Hematopoietic multipotent progenitor cell treated with erythropoietin and hydrocortisone succinate and interleukin-3 and kit ligand, for 6 days (in vitro differentiated cells): ENCODE results near the gene LMO2.

Experiments used
- DNase-seq: peaks from one replicate; pipeline ENCODE4 v3.0.0-alpha.2; 2015

Gene LMO2

DNA sequence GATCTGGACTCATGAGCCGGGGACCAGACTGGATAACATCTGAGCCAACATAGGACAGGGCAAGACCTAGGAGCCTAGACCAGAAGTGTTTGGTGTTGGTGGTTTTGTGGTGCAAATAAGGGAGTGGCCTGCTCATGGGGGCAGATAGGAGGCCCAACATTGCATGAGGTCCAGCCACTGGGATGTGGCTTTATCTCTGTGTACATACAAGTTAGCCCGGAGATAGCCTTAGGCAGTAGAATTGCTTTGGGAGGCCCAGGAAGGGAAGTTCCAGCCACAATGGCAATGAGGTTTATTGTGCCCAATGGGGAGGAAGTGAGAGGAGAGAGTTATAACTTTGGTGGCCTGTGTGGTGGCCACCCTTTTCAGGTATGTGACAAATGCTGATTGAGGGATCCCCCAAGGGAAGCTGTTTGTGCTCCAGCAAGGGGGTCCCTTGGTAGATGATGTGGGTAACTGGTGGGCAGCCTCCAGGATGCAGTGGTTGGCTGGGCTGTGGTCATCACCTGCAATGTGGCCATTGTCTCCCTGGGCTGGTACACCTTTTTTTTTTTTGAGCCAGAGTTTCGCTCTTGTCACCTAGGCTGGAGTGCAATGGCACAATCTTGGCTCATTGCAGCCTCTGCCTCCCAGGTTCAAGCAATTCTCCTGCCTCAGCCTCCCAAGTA lies 6.4 kb downstream of the LMO2 start:
- DNase-seq: peak; percentile 97

DNA sequence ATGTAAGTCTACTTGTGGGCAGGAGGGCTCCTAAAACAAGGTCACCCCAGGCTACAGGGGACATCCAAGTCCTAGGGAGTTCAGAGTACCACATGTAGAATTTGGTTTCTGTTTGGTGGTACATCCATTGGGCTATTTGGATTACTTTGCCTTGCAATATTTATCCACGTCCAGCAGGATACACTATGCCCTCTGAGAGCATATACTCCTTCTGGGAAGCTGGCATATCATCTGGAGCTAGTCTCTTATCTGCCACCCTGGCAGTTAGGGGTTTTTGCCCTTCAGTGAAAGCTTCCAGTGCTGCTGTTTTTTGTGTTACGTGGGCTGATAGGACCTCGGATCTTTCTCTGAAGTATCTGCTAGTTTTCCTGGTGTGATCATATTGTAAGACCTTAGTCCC lies 7.3 kb downstream of the LMO2 start:
- peak; percentile 81 for DNase-seq

DNA sequence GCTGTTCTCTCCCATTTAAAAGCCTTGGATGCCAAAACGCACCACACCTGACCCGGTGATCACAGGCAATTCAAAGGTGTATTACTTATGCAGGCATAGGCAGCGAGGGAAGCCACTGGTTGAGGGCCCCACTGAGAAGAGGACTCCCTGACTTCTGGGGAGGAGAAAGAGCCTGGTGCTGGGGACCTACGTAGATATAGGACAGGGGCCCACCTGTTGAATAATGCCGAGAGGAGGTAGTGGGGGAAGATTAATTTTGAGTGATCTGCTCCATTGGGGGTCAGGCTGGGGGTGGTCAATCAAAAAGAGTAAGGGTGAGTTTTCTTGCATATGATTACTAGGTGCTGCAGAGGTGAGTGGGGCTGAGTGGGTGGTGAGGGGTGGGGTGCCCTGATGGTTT lies 7.8 kb downstream of the LMO2 start:
- DNase-seq: no peak

DNA sequence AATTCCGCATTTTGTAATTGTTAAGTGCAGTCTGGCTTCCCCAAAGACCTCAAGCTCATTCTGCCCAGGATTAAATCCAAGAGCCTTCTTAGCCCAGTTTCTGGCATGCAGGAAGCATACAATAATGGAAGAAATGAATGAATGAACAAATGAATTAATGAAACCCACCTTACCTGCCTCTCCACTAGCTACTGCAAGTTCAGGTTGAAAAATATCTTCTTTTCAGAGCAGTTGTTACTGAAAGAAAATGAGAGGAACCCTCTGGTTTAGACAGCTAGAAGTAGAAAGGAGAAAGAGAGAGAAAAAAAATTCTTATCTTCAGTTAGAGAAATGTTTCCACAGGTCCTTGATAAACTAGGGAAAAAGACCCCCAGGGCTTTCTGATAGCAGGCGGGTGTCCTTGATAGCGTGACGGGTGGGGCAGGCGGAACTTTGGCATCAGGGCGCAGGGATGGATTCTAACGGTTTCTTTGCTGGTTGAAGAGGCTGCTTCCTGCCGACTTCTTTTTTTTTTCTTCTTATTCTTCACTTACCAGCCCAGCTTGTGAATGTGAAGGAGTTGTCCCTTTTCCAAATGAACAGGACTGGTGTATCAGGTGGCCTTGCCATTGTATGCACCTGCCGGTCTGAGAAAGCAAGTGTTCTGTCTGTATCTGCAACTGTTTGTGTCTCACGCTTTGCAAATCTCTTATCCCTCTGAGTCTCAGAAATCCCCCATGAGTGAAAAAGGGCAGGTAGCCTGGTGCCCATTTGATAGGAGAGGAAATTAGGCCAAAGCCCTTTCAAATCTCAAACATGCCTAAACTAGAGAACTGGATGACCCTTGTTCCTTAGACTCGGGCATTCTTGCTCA lies 10.0 kb downstream of the LMO2 start:
- peak; percentile 93 for DNase-seq

GRCh38 chr11:33880979-33881378 lies 10.9 kb downstream of the LMO2 start:
- DNase-seq: no peak

DNA sequence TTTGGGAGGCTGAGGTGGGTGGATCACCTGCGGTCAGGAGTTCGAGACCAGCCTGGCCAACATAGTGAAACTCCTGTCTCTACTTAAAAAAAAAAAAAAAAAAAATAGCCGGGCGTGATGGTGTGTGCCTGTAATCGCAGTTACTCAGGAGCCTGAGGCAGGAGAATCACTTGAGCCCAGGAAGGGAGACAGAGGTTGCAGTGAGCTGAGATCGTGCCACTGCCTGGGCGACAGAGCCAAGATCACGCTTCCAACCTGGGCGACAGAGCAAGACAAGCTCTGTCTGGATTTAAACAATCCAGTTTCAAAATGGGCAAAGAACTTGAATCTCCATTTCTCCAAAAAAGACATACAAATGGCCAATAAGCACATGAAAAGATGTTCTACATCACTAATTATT lies 12.5 kb downstream of the LMO2 start:
- DNase-seq: no peak

DNA sequence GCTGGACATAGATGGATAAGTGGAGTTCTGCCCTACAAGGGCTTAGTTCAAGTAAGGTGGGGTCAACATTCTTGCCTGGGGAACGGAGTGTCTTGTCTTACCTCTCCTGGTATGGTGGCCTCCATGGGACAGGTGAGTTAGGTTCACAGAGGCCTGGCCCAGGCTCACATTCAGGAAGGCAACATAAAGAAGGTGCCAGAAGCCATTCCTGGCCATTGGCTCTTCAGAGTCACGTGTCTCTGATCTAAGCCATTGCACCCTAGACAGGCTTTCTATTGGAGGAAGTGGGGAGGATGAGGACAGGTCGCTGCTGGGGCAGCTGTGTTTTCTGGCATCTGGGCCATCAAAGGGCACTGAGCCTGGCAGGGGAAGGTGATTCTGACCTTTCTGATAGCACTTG lies 14.8 kb downstream of the LMO2 start:
- DNase-seq: peak; percentile 73

GRCh38 chr11:33875621-33876294 lies 16.1 kb downstream of the LMO2 start:
- DNase-seq: no peak

DNA sequence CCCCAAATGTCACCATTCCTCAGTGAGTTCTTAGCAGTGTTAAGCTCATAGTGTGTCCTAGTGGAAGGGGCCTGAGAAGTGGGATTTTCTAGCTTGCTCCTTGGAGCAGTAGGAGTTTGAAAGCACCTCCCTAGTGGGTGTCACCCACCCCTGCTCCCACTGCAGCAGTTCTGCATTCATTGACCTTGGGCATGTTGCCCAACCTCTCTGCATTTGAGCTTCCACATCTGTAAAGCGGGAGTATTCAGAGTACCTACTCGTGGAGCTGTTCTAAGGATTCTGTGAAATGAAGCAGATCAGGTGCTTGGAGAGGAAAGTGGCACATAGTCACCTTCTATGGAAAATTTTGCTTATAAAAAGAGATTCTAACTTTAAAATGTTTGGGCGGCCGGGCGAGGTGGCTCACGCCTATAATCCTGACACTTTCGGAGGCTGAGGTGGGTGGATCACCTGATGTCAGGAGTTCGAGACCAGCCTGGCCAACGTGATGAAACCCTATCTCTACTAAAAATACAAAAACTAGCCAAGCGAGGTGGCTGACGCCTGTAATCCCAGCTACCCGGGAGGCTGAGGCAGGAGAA lies 16.9 kb downstream of the LMO2 start:
- no peak for DNase-seq

DNA sequence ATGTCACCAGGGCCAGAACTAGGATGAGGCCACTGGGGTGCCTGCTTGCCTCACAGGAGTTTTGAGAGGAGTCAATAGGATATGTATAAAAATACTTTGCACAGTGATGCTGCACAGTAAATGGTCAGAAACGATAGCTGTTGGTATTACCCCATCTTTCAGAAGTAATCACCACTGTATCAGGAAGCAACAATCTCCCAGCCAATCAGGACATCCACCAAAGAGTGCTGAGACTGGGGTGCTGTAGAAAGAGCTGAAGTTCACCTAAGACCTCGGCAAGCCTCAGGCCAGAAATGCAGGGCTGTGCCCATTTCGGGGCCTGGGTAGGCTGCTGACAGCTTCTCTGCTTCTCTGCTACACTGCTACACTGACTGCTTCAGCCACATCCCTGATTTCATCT lies 17.4 kb downstream of the LMO2 start:
- peak; percentile 73 for DNase-seq

GRCh38 chr11:33869481-33870422 lies 22.1 kb downstream of the LMO2 start:
- DNase-seq: peak; percentile 77

DNA sequence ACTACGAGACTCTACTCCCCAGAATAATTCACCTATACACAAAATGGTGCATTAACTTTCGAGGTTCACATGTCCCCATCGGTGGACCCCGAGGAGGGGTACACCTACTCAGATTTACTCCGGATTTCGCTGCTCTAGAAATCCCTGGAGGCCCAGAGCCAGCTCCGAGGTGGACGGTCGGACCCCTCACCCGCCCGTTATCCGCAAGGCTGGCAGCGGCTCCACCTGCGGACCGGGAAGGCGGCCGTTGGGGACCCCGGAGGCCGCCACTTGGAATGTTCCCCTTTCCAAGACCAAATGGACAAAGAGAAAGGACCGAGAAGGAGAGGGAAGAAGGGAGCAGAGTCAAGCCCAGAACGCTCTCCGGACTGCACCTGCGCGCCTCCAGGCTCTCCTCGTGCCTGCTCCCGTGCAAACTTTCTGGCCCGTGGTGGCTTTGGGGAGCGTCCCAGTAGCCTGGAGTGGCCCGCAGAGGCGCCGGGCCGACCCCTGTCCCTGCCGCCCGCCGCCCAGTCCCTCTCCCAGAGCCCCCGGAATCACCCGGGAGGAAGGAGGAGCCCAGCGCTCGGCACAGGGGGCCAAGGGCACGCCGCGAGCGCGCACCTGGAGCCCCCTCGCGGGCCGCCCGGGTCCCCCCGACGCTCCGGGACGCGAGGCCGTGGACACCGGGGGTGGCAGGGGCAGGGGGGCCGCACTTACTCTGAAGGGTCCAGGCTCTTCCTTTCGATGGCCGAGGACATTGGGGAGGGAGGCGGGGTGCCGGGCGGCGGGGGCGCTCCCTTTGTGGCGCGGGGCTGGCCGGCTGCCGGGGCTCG lies 23.0 kb downstream of the LMO2 start:
- DNase-seq: peak; percentile 55

DNA sequence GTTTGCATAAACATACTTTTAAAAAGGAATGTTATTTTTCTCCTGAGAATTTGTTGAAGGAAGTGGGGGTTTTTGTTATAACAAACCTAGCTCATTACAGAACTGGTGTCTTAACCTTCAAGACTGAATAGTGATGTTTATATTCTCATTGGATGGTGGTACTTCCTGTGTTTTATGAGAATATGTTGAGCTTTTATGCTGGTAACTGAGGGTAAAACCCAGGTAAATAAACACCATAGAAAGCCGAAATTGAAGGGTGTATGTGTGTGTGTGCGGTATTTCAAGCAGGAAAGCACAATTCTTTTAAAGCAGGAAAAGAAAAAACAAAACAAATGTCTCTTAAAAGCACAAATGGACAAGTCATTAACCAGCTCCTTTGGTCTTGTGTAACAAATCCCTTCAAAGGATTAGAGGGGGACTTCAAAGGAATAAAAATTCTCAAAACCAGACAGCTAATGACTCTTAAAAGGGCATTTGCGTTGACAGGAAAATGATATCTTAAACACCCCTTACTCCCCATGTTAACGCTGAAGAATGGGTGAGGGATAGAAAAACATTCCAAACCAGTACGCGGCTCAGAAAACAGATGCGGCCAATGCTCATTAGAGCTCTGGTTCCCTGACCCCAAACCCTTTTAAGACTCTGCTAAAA lies 23.8 kb downstream of the LMO2 start:
- peak; percentile 60 for DNase-seq

- DNase-seq: peak; percentile 38
Observed at GRCh38 chr11:33867561-33867960, 24.3 kb downstream of the LMO2 start.

GRCh38 chr11:33866936-33867335 lies 24.9 kb downstream of the LMO2 start:
- DNase-seq: peak; percentile 21

GRCh38 chr11:33864479-33864878 lies 27.4 kb downstream of the LMO2 start:
- peak; percentile 30 for DNase-seq

GRCh38 chr11:33863418-33864172 lies 28.3 kb downstream of the LMO2 start:
- peak; percentile 16 for DNase-seq

DNA sequence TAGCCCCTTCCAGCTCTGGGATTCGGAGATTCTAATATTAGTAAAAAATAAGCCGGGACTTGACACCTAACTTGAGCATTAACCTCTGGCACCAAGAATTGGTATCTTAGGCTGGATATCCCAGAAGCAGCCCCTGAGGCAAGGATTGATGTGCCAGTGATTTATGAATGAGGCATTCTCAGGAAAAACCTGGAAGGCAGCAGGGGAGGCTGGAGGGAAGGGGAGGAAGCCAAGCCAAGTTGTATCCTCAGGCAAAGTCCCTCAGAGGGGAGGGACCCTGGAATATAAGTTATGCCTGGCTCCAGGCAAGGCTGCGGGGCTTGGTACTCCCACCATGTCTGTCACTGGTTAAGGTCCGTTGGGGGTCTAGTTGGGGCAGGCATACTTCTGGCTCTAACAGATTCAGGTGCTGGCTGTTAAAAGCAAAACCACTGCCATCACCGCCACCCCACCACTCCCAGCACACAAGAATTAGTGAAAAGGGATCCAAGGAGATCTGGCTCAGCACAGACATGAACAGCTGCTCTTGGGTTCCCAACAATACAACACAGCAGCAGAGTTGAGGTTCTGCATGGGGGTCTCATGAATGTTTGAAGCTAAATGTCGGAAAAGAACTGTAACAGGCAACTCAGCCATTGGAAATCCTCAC lies 29.8 kb downstream of the LMO2 start:
- DNase-seq: no peak

GRCh38 chr11:33861386-33861785 lies 30.5 kb downstream of the LMO2 start:
- no peak for DNase-seq

GRCh38 chr11:33860926-33861325 lies 30.9 kb downstream of the LMO2 start:
- no peak for DNase-seq
